CD4-positive, alpha-beta T cell (primary cell): ENCODE measurements around the gene TPBGL. TPM values are rescaled to one million over a fixed set of nuclear protein-coding genes. Genes with fewer than 3 reads are reported as not detected.

Experiments
- ATAC-seq: fragments of 200-7000 bp; cut with Tn5 transposase; one replicate; pipeline ENCODE4 v1.10.0; 2022; ENCODE audit warnings: mild to moderate bottlenecking; ENCODE audit not compliant: poor library complexity
- CTCF ChIA-PET: fragments of 350-600 bp; sonication (Branson Sonifier 250); formaldehyde crosslinking; loops from one replicate; lab custom pipeline; 2021; ENCODE audit warnings: antibody characterized with exemption, inconsistent platforms; lab: Charles Lee
- POLR2A ChIA-PET: fragments of 350-600 bp; sonication (Branson Sonifier 250); formaldehyde crosslinking; loops from one replicate; lab custom pipeline; 2021; ENCODE audit warnings: antibody characterized with exemption, inconsistent platforms; lab: Charles Lee
- DNase-seq, 14 experiments: peaks; one replicate each; pipeline ENCODE4 v3.0.0-alpha.2; 2013 to 2020; ENCODE audit warnings: mixed read lengths in 2 of 14
- H3K27ac ChIP-seq, 2 donors: one replicate each; pipeline versions ENCODE4 v1.5.1 to v1.7.0; 2013; ENCODE audit warnings: low read length in 2 of 2, low read depth in 1 of 2, mild to moderate bottlenecking in 1 of 2
- H3K27me3 ChIP-seq, 2 experiments: 1 replicate in 1 of 2; 2 replicates in 1 of 2; pipeline versions ENCODE4 v1.6.1 to v1.7.0; 2013; ENCODE audit warnings: low read length in 2 of 2, control low read depth in 1 of 2, mild to moderate bottlenecking in 1 of 2, moderate library complexity in 1 of 2; ENCODE audit not compliant: insufficient read depth in 2 of 2, control insufficient read depth in 1 of 2
- H3K36me3 ChIP-seq: one replicate; pipeline ENCODE4 v1.6.1; 2013; ENCODE audit warnings: low read length, control low read depth; ENCODE audit not compliant: insufficient read depth
- H3K4me1 ChIP-seq: one replicate; pipeline ENCODE4 v1.6.1; 2013; ENCODE audit warnings: low read length, control low read depth; ENCODE audit not compliant: insufficient read depth
- H3K4me3 ChIP-seq: one replicate; pipeline ENCODE4 v1.5.1; 2013; ENCODE audit warnings: mild to moderate bottlenecking, low read length, moderate library complexity
- H3K9me3 ChIP-seq, 2 experiments: 1 replicate in 1 of 2; 2 replicates in 1 of 2; pipeline versions ENCODE4 v1.6.1 to v1.7.0; 2013; ENCODE audit warnings: low read length in 2 of 2, mild to moderate bottlenecking in 2 of 2, control low read depth in 1 of 2, moderate library complexity in 1 of 2; ENCODE audit not compliant: control insufficient read depth in 1 of 2, insufficient read depth in 1 of 2
- H3K27ac Mint-ChIP-seq: one replicate; pipeline ENCODE4 v1.8.0; 2020; ENCODE audit warnings: mixed read lengths
- H3K27me3 Mint-ChIP-seq: one replicate; pipeline ENCODE4 v1.8.0; 2021; ENCODE audit warnings: mixed read lengths
- H3K36me3 Mint-ChIP-seq: one replicate; pipeline ENCODE4 v1.8.0; 2021; ENCODE audit warnings: low read depth, mixed read lengths
- H3K4me1 Mint-ChIP-seq: one replicate; pipeline ENCODE4 v1.8.0; 2021; ENCODE audit warnings: low read depth, mixed read lengths
- H3K4me3 Mint-ChIP-seq: one replicate; pipeline ENCODE4 v1.8.0; 2020; ENCODE audit warnings: mild to moderate bottlenecking, mixed read lengths
- H3K9me3 Mint-ChIP-seq: one replicate; pipeline ENCODE4 v1.8.0; 2020; ENCODE audit warnings: mixed read lengths
- CTCF ChIP-seq: fragments of 200-600 bp; IDR thresholded peaks from one replicate; pipeline ENCODE4 v1.8.0; 2022; ENCODE audit warnings: antibody characterized with exemption, mild to moderate bottlenecking
- intact Hi-C, 2 experiments: fragments of 100-400 bp; cut with DNase I in 1 of 2; cut with micrococcal nuclease in 1 of 2; formaldehyde crosslinking; loops; one replicate each; pipeline versions ENCODE4 v1.15.1 to v1.9.0; 2023 to 2025; cut with DNase I, micrococcal nuclease
- total RNA-seq, 174 experiments: library from RNA in 2 of 174; stranded (reverse) in 2 of 174; gene quantifications; one replicate each; pipeline ENCODE4 v1.2.3 and lab custom pipeline; 2021 to 2026

TPBGL gene
- total RNA-seq, 2 experiments from 2014 or later, result 0.78 to 0.80 TPM

GRCh38 chr11:75277211-75277805 is 36.7 kb downstream of the TPBGL start:
- Mint-ChIP-seq H3K4me3 (peak overlapping the region; percentile 48), H3K27ac (peak overlapping the region; percentile 94), H3K36me3 (peaks cover 71% of the 10 kb centered on the region), H3K4me1 (peaks cover 73% of the 10 kb centered on the region), H3K9me3 (no peaks in the 10 kb centered on the region), H3K27me3 (no peaks in the 10 kb centered on the region)
- Histone ChIP-seq H3K4me1 (peaks cover 79% of the 10 kb centered on the region), H3K9me3 (no peaks in the 10 kb centered on the region), H3K4me3 (no peak overlapping the region), H3K36me3 (peaks cover 42% of the 10 kb centered on the region), H3K27me3 (no peaks in the 10 kb centered on the region), H3K27ac (peak overlapping the region; percentile 82 to 91)
- CTCF ChIA-PET, result interaction anchor here (0.9 to 7.1 kb wide), 3 partner anchors 29 to 107 kb away, joined by 3 to 40 read pairs (median 22); no protein-coding TSS in a partner anchor
- POLR2A ChIA-PET, result interaction anchor here (0.7 to 6.1 kb wide), 11 partner anchors 14 to 285 kb away, joined by 3 to 67 read pairs (median 24); partner anchors contain the start of genes ARRB1, SERPINH1 and TPBGL
- no peak for ATAC-seq
- intact Hi-C loops, result loop anchor here (5.0 to 10.0 kb wide), 3 partner anchors 250 to 257 kb away; partner anchors contain the start of gene GDPD5 (in 1 of the 2)
- TF ChIP-seq CTCF, result no peak
- DNase-seq, result peak in 1 of 14 experiments; percentile 31

GRCh38 chr11:75277991-75278790 is 37.6 kb downstream of the TPBGL start:
- peaks cover 70% of the 10 kb centered on the region for H3K4me1 ChIP-seq
- ChIA-PET CTCF (interaction anchor here (0.6 to 2.7 kb wide), 3 partner anchors 106 to 1088 kb away, joined by 3 to 13 read pairs (median 4); no protein-coding TSS in a partner anchor), POLR2A (interaction anchor here (3.3 to 6.1 kb wide), 3 partner anchors 74 to 109 kb away, joined by 23 to 66 read pairs (median 33); partner anchors contain the start of gene ARRB1)
- peak overlapping the region; percentile 82 to 91 for H3K27ac ChIP-seq
- H3K27me3 ChIP-seq, result no peaks in the 10 kb centered on the region
- Mint-ChIP-seq H3K36me3 (peaks cover 73% of the 10 kb centered on the region), H3K27me3 (no peaks in the 10 kb centered on the region), H3K4me1 (peaks cover 65% of the 10 kb centered on the region), H3K9me3 (no peaks in the 10 kb centered on the region), H3K27ac (peak overlapping the region; percentile 94), H3K4me3 (no peak overlapping the region)
- no peak for TF ChIP-seq CTCF
- H3K36me3 ChIP-seq, result peaks cover 42% of the 10 kb centered on the region
- H3K4me3 ChIP-seq, result no peak overlapping the region
- DNase-seq (peak in 1 of 14 experiments; percentile 23), ATAC-seq (no peak)
- intact Hi-C loops, result loop anchor here (5.0 to 10.0 kb wide), 3 partner anchors 249 to 257 kb away; partner anchors contain the start of gene GDPD5 (in 1 of the 2)
- H3K9me3 ChIP-seq, result no peaks in the 10 kb centered on the region

GRCh38 chr11:75279273-75279672 is 38.7 kb downstream of the TPBGL start:
- Histone ChIP-seq H3K4me1 (peaks cover 60% of the 10 kb centered on the region), H3K27ac (no peak overlapping the region), H3K36me3 (peaks cover 35% of the 10 kb centered on the region), H3K9me3 (no peaks in the 10 kb centered on the region), H3K27me3 (no peaks in the 10 kb centered on the region), H3K4me3 (no peak overlapping the region)
- peaks cover 54% of the 10 kb centered on the region for H3K4me1 Mint-ChIP-seq
- ATAC-seq, result no peak
- H3K27me3 Mint-ChIP-seq, result no peaks in the 10 kb centered on the region
- ChIA-PET CTCF (interaction anchor here (0.7 to 2.7 kb wide), 15 partner anchors 9 to 254 kb away, joined by 3 to 49 read pairs (median 5); no protein-coding TSS in a partner anchor), POLR2A (interaction anchor here (0.8 to 6.1 kb wide), 5 partner anchors 8 to 121 kb away, joined by 3 to 66 read pairs (median 9); partner anchors contain the start of gene ARRB1)
- no peak for TF ChIP-seq CTCF
- intact Hi-C loops, result loop anchor here (5.0 to 10.0 kb wide), 3 partner anchors 248 to 256 kb away; partner anchors contain the start of gene GDPD5 (in 1 of the 2)
- peak in 1 of 14 experiments; percentile 28 for DNase-seq
- no peaks in the 10 kb centered on the region for H3K9me3 Mint-ChIP-seq
- peaks cover 74% of the 10 kb centered on the region for H3K36me3 Mint-ChIP-seq
- H3K27ac Mint-ChIP-seq, result peak overlapping the region; percentile 94
- no peak overlapping the region for H3K4me3 Mint-ChIP-seq
